ENCODE measurements around the gene ZNF567. TPM values are rescaled to one million over a fixed set of nuclear protein-coding genes. Genes with fewer than 3 reads are reported as not detected.

Gene ZNF567
- total RNA-seq, 1 experiment from 2014 or later = 11.3 TPM

- no peak for ATAC-seq
- no TSS peak for BruUV-seq (replicated peaks)
- Histone ChIP-seq H3K27me3 (ENCODE audit: control insufficient read depth, insufficient read depth, low read length) (no peaks in the 10 kb centered on the region), H3K4me3 (ENCODE audit: low read depth in 2 of 2, low read length in 2 of 2) (no peak overlapping the region), H3K27ac (ENCODE audit: low read length) (no peak overlapping the region), H3K9me3 (ENCODE audit: control insufficient read depth, insufficient read depth, low read depth, low read length) (no peaks in the 10 kb centered on the region; the same call in 1 of the 2 replicates), H3K4me1 (ENCODE audit: control insufficient read depth, insufficient read depth, low read length) (peaks cover 9% of the 10 kb centered on the region; the same call in 1 of the 2 replicates), H3K36me3 (ENCODE audit: control insufficient read depth, insufficient read depth, low read length) (no peaks in the 10 kb centered on the region)
- intact Hi-C loops (cut with micrococcal nuclease; ENCODE audit: unreplicated experiment) = no loop called here
- no peak for TF ChIP-seq POLR2AphosphoS5 (IDR thresholded peaks at IDR 0.05; ENCODE audit: low read depth, low read length)
- TF ChIP-seq TCF7L2 (IDR thresholded peaks at IDR 0.05; ENCODE audit: low read depth, low read length) = no peak
- CTCF ChIA-PET = no interaction called here
- in situ Hi-C loops (cut with HindIII; ENCODE audit: low pct_unique_long_range_greater_than_20kb, low sequenced_read_pairs) = no loop called here
- no peak for DNase-seq (ENCODE audit: low read depth, low spot score)
- POLR2A ChIA-PET = interaction anchor here (0.6 kb wide), 1 partner anchor 243 kb away, joined by 8 read pairs; no protein-coding TSS in a partner anchor
Observed at GRCh38 chr19:36672368-36672767, 15.0 kb upstream of the ZNF567 start.

DNA sequence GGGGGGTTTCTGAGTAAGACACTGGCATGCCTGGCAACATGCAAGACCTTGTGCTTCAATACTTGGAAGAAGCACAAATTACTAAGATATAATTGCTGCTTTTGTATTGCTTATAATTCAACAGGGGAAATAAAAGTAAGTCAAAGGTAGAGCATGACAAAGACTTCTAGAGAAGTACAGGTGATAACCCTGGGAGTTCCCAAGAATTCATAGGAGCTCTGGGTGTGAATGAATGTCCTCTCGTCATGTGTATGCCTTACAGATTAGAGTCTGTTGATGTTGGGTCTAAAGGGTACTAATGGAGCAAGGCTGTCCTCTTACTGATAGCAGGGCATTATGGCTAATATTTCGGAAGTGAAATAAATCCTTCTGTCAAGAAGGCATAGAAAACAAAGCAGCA, 13.2 kb upstream of the ZNF567 start:
- Histone ChIP-seq H3K27ac (ENCODE audit: low read length) (no peak overlapping the region), H3K27me3 (ENCODE audit: control insufficient read depth, insufficient read depth, low read length) (no peaks in the 10 kb centered on the region), H3K4me1 (ENCODE audit: control insufficient read depth, insufficient read depth, low read length) (no peaks in the 10 kb centered on the region), H3K4me3 (ENCODE audit: low read depth in 2 of 2, low read length in 2 of 2) (no peak overlapping the region), H3K9me3 (ENCODE audit: control insufficient read depth, insufficient read depth, low read depth, low read length) (no peaks in the 10 kb centered on the region; the same call in 1 of the 2 replicates), H3K36me3 (ENCODE audit: control insufficient read depth, insufficient read depth, low read length) (no peaks in the 10 kb centered on the region)
- ChIA-PET POLR2A (interaction anchor here (0.5 kb wide), 1 partner anchor 71 kb away, joined by 6 read pairs; no protein-coding TSS in a partner anchor), CTCF (no interaction called here)
- intact Hi-C loops (cut with micrococcal nuclease; ENCODE audit: unreplicated experiment) = no loop called here
- in situ Hi-C loops (cut with HindIII; ENCODE audit: low pct_unique_long_range_greater_than_20kb, low sequenced_read_pairs) = no loop called here
- ATAC-seq (no peak), DNase-seq (ENCODE audit: low read depth, low spot score) (no peak)
- no TSS peak for BruUV-seq (replicated peaks)
- TF ChIP-seq POLR2AphosphoS5 (IDR thresholded peaks at IDR 0.05; ENCODE audit: low read depth, low read length) (no peak), TCF7L2 (IDR thresholded peaks at IDR 0.05; ENCODE audit: low read depth, low read length) (no peak), SIN3A (IDR thresholded peaks at IDR 0.05; ENCODE audit: borderline replicate concordance, insufficient read depth, low read depth, low read length) (no peak)
- TF ChIP-seq, protein P1, sequence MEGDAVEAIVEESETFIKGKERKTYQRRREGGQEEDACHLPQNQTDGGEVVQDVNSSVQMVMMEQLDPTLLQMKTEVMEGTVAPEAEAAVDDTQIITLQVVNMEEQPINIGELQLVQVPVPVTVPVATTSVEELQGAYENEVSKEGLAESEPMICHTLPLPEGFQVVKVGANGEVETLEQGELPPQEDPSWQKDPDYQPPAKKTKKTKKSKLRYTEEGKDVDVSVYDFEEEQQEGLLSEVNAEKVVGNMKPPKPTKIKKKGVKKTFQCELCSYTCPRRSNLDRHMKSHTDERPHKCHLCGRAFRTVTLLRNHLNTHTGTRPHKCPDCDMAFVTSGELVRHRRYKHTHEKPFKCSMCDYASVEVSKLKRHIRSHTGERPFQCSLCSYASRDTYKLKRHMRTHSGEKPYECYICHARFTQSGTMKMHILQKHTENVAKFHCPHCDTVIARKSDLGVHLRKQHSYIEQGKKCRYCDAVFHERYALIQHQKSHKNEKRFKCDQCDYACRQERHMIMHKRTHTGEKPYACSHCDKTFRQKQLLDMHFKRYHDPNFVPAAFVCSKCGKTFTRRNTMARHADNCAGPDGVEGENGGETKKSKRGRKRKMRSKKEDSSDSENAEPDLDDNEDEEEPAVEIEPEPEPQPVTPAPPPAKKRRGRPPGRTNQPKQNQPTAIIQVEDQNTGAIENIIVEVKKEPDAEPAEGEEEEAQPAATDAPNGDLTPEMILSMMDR (IDR thresholded peaks at IDR 0.05) = no peak
- TF ChIP-seq, protein P2, sequence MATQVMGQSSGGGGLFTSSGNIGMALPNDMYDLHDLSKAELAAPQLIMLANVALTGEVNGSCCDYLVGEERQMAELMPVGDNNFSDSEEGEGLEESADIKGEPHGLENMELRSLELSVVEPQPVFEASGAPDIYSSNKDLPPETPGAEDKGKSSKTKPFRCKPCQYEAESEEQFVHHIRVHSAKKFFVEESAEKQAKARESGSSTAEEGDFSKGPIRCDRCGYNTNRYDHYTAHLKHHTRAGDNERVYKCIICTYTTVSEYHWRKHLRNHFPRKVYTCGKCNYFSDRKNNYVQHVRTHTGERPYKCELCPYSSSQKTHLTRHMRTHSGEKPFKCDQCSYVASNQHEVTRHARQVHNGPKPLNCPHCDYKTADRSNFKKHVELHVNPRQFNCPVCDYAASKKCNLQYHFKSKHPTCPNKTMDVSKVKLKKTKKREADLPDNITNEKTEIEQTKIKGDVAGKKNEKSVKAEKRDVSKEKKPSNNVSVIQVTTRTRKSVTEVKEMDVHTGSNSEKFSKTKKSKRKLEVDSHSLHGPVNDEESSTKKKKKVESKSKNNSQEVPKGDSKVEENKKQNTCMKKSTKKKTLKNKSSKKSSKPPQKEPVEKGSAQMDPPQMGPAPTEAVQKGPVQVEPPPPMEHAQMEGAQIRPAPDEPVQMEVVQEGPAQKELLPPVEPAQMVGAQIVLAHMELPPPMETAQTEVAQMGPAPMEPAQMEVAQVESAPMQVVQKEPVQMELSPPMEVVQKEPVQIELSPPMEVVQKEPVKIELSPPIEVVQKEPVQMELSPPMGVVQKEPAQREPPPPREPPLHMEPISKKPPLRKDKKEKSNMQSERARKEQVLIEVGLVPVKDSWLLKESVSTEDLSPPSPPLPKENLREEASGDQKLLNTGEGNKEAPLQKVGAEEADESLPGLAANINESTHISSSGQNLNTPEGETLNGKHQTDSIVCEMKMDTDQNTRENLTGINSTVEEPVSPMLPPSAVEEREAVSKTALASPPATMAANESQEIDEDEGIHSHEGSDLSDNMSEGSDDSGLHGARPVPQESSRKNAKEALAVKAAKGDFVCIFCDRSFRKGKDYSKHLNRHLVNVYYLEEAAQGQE (IDR thresholded peaks at IDR 0.05; ENCODE audit: insufficient read depth in 1 of 2, low read depth in 2 of 2, low read length in 1 of 2) = no peak

DNA sequence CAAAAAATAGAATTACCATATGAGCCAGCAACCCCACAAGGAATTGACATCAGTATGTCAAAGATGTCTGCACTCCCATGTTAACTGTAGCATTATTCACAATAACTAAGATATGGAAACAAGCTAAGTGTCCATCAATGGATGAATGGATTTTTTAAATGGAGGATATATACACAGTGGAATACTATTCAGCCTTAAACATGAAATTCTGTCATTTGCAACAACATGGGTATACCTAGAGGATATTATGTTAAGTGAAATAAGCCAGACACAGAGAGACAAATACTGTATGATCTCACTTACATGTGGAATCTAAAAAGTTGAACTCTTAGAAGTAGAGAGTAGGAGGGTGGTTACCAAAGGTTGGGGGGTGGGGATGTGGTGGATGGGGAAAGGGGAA, 8.0 kb upstream of the ZNF567 start:
- BruUV-seq (replicated peaks) = no TSS peak
- Histone ChIP-seq H3K4me1 (ENCODE audit: control insufficient read depth, insufficient read depth, low read length) (no peaks in the 10 kb centered on the region), H3K4me3 (ENCODE audit: low read depth in 2 of 2, low read length in 2 of 2) (no peak overlapping the region), H3K36me3 (ENCODE audit: control insufficient read depth, insufficient read depth, low read length) (no peaks in the 10 kb centered on the region), H3K27me3 (ENCODE audit: control insufficient read depth, insufficient read depth, low read length) (no peaks in the 10 kb centered on the region), H3K9me3 (ENCODE audit: control insufficient read depth, insufficient read depth, low read depth, low read length) (no peaks in the 10 kb centered on the region; the same call in 1 of the 2 replicates), H3K27ac (ENCODE audit: low read length) (no peak overlapping the region)
- in situ Hi-C loops (cut with HindIII; ENCODE audit: low pct_unique_long_range_greater_than_20kb, low sequenced_read_pairs) (no loop called here), intact Hi-C loops (cut with micrococcal nuclease; ENCODE audit: unreplicated experiment) (no loop called here)
- DNase-seq (ENCODE audit: low read depth, low spot score) (no peak), ATAC-seq (no peak)
- POLR2A ChIA-PET = no interaction called here
- CTCF ChIA-PET = no interaction called here
- TF ChIP-seq, protein P2 (IDR thresholded peaks at IDR 0.05; ENCODE audit: insufficient read depth in 1 of 2, low read depth in 2 of 2, low read length in 1 of 2) = no peak
- no peak for TF ChIP-seq SIN3A (IDR thresholded peaks at IDR 0.05; ENCODE audit: borderline replicate concordance, insufficient read depth, low read depth, low read length)
- TF ChIP-seq TCF7L2 (IDR thresholded peaks at IDR 0.05; ENCODE audit: low read depth, low read length) = no peak
- TF ChIP-seq POLR2AphosphoS5 (IDR thresholded peaks at IDR 0.05; ENCODE audit: low read depth, low read length) = no peak
- TF ChIP-seq, protein P1 (IDR thresholded peaks at IDR 0.05) = no peak
